ENCODE data around the gene SLC25A46. TPM values are rescaled to one million over a fixed set of nuclear protein-coding genes. Genes with fewer than 3 reads are reported as not detected.

Gene SLC25A46
- total RNA-seq, 3 donors from 2014 or later (not counting 1 experiment from before 2014, with no cell fraction given), result 25.5 to 35.4 (median 34.5) TPM

DNA sequence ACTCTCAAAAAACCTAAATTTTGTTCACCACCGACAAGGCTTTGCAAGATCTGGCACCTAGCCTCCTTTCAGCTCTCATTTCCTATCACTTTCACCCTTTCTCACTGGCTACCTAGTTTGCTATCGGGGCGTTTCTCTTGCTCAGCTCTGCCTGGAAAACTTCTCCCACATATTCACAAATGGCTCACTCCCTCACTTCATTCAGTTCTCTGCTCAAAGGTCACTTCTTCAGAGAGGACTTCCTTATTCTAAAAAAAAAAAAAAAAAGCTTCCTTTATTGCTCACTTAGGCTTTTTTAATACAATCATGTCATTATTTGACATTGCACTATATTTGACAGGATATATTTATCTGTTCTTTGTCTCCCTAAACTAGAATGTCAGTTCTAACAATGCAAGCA is 2.1 kb upstream of the SLC25A46 start:
- TF ChIP-seq CTCF (IDR thresholded peaks at IDR 0.05), result no peak
- Mint-ChIP-seq H3K36me3 (no peaks in the 10 kb centered on the region), H3K27ac (no peak overlapping the region), H3K27me3 (ENCODE audit: low read depth in 2 of 2) (peaks cover 20 to 32% of the 10 kb centered on the region in 2 donors), H3K9me3 (no peaks in the 10 kb centered on the region), H3K4me1 (peaks cover 27 to 36% of the 10 kb centered on the region in 2 donors), H3K4me3 (no peak overlapping the region)
- peaks cover 10% of the 10 kb centered on the region for H3K4me1 ChIP-seq (ENCODE audit: control insufficient read depth, insufficient read depth, low read length)
- H3K4me3 ChIP-seq (ENCODE audit: low read length), result no peak overlapping the region
- H3K27ac ChIP-seq (ENCODE audit: low read length), result no peak overlapping the region
- intact Hi-C loops (cut with micrococcal nuclease), result no loop called here
- 87% methylated on average over 3 of the region's 3 CpGs for WGBS (ENCODE audit: insufficient coverage)
- H3K9me3 ChIP-seq (ENCODE audit: control insufficient read depth, insufficient read depth, low read length), result no peaks in the 10 kb centered on the region
- ATAC-seq (no peak), DNase-seq (no peak)
- no peaks in the 10 kb centered on the region for H3K36me3 ChIP-seq (ENCODE audit: control insufficient read depth, insufficient read depth, low read length)
- peaks cover 3% of the 10 kb centered on the region for H3K27me3 ChIP-seq (ENCODE audit: control insufficient read depth, insufficient read depth, low read length)

- Mint-ChIP-seq H3K9me3 (no peaks in the 10 kb centered on the region), H3K4me3 (peak overlapping the region; percentile 97), H3K36me3 (no peaks in the 10 kb centered on the region), H3K27ac (peak overlapping the region; percentile 96 to 97), H3K4me1 (peaks cover 27 to 36% of the 10 kb centered on the region in 2 donors), H3K27me3 (ENCODE audit: low read depth in 2 of 2) (peaks cover 8 to 15% of the 10 kb centered on the region in 2 donors)
- DNase-seq (no peak), ATAC-seq (peak; percentile 79 to 89 (median 82))
- peak overlapping the region; percentile 87 for H3K4me3 ChIP-seq (ENCODE audit: low read length)
- under 1% methylated on average over 14 of the region's 14 CpGs for WGBS (ENCODE audit: insufficient coverage)
- H3K36me3 ChIP-seq (ENCODE audit: control insufficient read depth, insufficient read depth, low read length), result no peaks in the 10 kb centered on the region
- TF ChIP-seq CTCF (IDR thresholded peaks at IDR 0.05), result no peak
- H3K4me1 ChIP-seq (ENCODE audit: control insufficient read depth, insufficient read depth, low read length), result peaks cover 10% of the 10 kb centered on the region
- intact Hi-C loops (cut with micrococcal nuclease), result loop anchor here (1.0 to 2.0 kb wide), 4 partner anchors 12 to 1330 kb away; partner anchors contain the start of genes MAN2A1, PJA2, TMEM232 and WDR36
- H3K27ac ChIP-seq (ENCODE audit: low read length), result peak overlapping the region; percentile 88
- no peaks in the 10 kb centered on the region for H3K9me3 ChIP-seq (ENCODE audit: control insufficient read depth, insufficient read depth, low read length)
- peaks cover 3% of the 10 kb centered on the region for H3K27me3 ChIP-seq (ENCODE audit: control insufficient read depth, insufficient read depth, low read length)
Observed at GRCh38 chr5:110738503-110738811, 350 bp upstream of the SLC25A46 start.

GRCh38 chr5:110751902-110752762 is 13.3 kb downstream of the SLC25A46 start:
- 37% methylated on average over 8 of the region's 8 CpGs for WGBS (ENCODE audit: insufficient coverage)
- Mint-ChIP-seq H3K27me3 (ENCODE audit: low read depth in 2 of 2) (no peaks in the 10 kb centered on the region), H3K36me3 (peaks cover 14% of the 10 kb centered on the region), H3K4me3 (no peak overlapping the region), H3K27ac (peak overlapping the region; percentile 33 to 57), H3K9me3 (no peaks in the 10 kb centered on the region), H3K4me1 (peaks cover 14 to 18% of the 10 kb centered on the region in 2 donors)
- DNase-seq (peak in 1 of 2 donors; percentile 70), ATAC-seq (peak in 1 of 3 donors; percentile 24)
- H3K36me3 ChIP-seq (ENCODE audit: control insufficient read depth, insufficient read depth, low read length), result peaks cover 56% of the 10 kb centered on the region
- intact Hi-C loops (cut with micrococcal nuclease), result no loop called here
- TF ChIP-seq CTCF (IDR thresholded peaks at IDR 0.05), result no peak
- no peaks in the 10 kb centered on the region for H3K27me3 ChIP-seq (ENCODE audit: control insufficient read depth, insufficient read depth, low read length)
- no peak overlapping the region for H3K4me3 ChIP-seq (ENCODE audit: low read length)
- H3K27ac ChIP-seq (ENCODE audit: low read length), result peak overlapping the region; percentile 11
- H3K4me1 ChIP-seq (ENCODE audit: control insufficient read depth, insufficient read depth, low read length), result no peaks in the 10 kb centered on the region
- no peaks in the 10 kb centered on the region for H3K9me3 ChIP-seq (ENCODE audit: control insufficient read depth, insufficient read depth, low read length)

Measured in natural killer cell (primary cell).